ENCODE results near the gene ANKRD63.

Gene ANKRD63

DNA sequence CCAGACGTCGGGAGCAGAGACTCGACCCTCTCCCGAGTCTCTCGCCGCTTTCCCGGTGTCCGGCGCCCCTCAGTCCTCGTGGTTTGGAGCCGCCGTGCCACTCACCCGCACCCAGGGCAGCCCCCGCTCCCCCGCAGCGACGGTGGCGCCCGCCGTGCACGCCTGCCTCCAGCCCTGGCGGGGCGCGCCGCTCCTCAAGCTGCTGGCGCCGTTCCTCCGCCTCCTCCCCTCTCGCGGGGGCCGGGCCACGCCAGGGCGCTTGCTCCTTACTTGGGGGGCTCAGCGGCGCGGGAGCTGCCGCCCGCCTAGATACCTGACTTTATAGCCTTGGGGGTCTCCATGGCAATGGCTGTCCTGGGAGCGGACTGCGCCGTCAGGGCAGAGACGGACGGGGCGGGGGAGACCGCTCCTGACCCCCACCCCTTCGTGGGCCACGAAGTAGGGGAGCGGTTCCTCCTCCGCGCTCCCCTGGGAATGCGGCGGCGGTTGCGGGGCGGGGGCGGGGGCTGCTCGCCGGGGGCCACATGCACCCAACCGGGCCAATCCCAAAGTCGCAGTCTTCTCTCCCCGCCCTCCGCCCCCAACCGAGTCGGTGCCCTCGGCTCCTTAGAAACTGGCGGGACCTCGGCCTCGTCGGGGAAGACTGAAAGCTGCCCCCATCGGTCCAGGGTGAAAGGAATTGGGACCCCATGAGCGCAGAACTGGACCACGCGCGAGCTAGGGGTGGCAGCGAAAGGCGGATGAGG is at the start of gene ANKRD63:
Gene ANKRD63 (minus strand): TSS at position 196 of the 746 bp plus-strand sequence. CDS start 478 bp downstream, outside the sequence.
- peak in 1 of 2 experiments; percentile 4 for DNase-seq

GRCh38 chr15:40332113-40332781 is 49.4 kb upstream of the ANKRD63 start:
- DNase-seq = no peak

GRCh38 chr15:40331637-40332036 is 48.8 kb upstream of the ANKRD63 start:
- peak in 1 of 2 experiments; percentile 25 for DNase-seq

GRCh38 chr15:40331026-40331425 is 48.2 kb upstream of the ANKRD63 start:
- no peak for DNase-seq

GRCh38 chr15:40330368-40330836 is 47.5 kb upstream of the ANKRD63 start:
- peak in 1 of 2 experiments; percentile 25 for DNase-seq

GRCh38 chr15:40329804-40330203 is 46.9 kb upstream of the ANKRD63 start:
- DNase-seq = no peak

- DNase-seq = no peak
These were observed 45.9 kb upstream of the ANKRD63 start for GRCh38 chr15:40328751-40329150.

- DNase-seq = no peak
These were observed 45.3 kb upstream of the ANKRD63 start for GRCh38 chr15:40328176-40328575.

DNA sequence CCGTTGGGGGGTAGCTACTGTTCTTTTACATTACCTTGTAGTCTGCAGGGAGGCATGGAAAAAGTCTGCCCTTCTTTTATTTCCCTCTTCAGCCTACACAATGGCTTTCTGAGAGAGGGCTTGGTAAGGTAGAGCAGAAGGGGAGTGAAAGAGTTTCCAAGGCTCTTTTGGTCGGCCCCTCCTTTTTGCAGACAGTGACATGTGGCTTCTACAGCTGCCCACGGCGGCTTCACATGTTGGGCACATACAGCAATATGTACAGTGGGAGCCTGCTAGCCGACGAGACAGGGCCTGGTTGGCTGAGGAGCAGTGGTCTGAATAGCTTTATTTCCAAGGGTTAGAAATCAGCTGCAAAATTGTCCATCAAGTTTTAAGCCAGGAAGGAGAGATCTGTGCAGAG is 44.6 kb upstream of the ANKRD63 start:
- no peak for DNase-seq

GRCh38 chr15:40325700-40326099 is 42.8 kb upstream of the ANKRD63 start:
- DNase-seq = no peak

DNA sequence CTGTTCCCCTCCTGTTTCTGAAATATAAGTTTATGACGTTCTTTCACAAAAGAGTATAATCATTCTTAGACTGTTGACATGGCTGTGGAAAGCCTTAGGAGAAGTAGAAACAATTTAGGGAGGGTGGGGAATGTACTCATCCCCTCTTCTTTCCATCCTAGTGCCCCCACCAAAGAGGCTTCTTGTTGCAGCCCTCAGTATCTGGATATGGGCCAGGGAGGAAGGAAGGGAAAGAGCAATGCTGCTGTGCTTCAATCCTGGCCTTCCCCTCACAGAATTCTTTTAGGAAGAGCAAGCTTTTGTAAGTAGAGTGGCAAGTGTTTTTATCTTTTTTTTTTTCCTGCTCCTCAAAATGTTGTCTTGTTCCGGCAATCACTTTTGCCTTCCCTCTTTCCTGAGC is 42.3 kb upstream of the ANKRD63 start:
- no peak for DNase-seq

- no peak for DNase-seq
These were observed 41.4 kb upstream of the ANKRD63 start for GRCh38 chr15:40323953-40324937.

DNA sequence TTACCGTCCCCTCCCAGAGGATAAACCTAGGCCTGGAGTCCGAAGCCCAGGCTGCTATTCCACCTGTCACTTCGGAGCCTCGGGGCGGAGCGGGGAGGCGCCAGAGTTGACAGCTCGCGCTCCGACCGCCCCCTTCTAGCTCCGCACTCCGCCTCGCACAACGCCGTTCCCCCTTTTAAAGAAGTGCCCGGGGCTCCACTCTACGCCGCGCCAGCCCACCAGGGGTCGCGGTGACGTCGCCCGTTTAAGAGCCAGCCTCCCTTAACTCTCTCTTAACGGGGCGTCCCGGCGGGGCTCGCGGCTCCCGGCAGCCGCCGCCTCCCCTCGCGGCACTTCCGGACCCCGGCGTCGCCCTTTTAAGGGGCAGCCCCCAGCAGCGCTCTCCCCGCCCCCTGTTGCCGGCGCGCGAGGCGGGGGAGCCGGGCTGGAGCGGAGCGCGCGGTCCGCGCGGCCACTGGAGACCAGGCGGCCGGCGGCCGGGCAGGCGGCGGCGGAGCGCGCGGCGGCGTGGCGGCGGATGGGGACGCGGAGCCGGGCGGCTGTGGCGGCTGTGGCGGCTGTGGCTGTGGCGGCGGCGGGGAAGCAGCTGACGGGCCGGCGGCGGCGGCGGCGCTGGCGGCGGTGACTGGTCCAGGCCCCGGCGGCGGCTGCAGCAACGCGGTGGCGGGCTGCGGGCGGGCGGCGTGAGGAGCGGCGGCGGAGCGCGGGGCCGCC is 40.5 kb upstream of the ANKRD63 start, which contains the start of gene INAFM2:
Gene INAFM2 (plus strand): TSS at position 454 of the 714 bp plus-strand sequence. CDS start 364 bp downstream, outside the sequence.
- peak; percentile 63 to 87 for DNase-seq

GRCh38 chr15:40322531-40323238 is 39.8 kb upstream of the ANKRD63 start:
- DNase-seq = no peak

DNA sequence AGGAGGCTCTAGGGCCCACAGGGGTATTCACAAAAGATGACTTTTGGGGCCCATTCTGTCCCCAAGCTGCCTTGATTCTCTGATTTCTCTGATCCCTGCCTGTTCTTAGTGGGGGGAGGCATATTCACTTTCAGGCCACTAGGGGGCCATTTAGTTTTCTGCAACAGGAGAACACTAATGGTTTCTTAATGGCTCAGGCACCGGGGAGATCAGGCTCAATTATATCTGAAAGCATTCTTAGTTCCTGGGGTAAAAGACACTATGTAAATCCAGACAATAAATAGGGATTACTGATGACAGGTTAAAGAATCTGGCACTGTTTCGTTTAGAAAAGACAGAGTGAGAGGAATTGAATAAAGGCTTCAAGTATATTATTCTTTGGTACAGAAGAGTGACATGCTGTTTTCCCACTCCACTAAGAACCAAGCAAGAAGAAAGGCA is 38.1 kb upstream of the ANKRD63 start:
- peak in 1 of 2 experiments; percentile 62 for DNase-seq

DNA sequence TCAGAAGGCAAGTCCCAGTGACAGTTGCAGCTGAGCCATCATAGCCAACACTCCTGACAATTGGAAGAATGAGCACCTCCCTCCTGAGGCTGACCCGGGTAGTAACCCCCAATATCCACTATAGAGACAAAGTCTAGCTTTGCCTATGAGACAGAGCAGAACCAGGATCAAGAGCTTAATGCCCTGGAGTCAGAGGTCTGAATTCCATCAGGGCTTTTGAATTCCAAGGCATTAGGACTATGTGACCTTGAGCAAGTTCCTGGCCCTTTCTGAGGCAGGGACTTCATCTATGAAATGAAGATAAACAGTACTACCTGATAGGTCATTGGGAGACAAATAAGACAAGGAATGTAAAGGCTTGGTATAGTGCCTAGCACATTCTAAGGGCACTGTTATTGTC is 37.5 kb upstream of the ANKRD63 start:
- DNase-seq = no peak

GRCh38 chr15:40317580-40317979 is 34.7 kb upstream of the ANKRD63 start:
- no peak for DNase-seq

GRCh38 chr15:40316931-40317330 is 34.1 kb upstream of the ANKRD63 start:
- no peak for DNase-seq

- peak in 1 of 2 experiments; percentile 12 for DNase-seq
These were observed 31.9 kb upstream of the ANKRD63 start for GRCh38 chr15:40314723-40315276.

- no peak for DNase-seq
These were observed 30.9 kb upstream of the ANKRD63 start for GRCh38 chr15:40313531-40314398.
